Panc1 (cell line): Measurements from ENCODE around the gene DYNC2I2. TPM values are rescaled to one million over a fixed set of nuclear protein-coding genes. Genes with fewer than 3 reads are reported as not detected.

ENCODE experiments used
- ATAC-seq: fragments of 200-7000 bp; cut with Tn5 transposase; 2 replicates; pipeline ENCODE4 v1.9.1; 2020; ENCODE audit warnings: mild to moderate bottlenecking, moderate library complexity
- BruUV-seq: library from RNA; stranded (reverse); fragments of 400-500 nt; replicated peaks from 2 replicates; lab custom pipeline; 2021; lab: Mats Ljungman, UMichigan
- CTCF ChIA-PET: fragments of 300-600 bp; sonication (Branson Sonifier 250); formaldehyde crosslinking; loops from one replicate; lab custom pipeline; 2022; ENCODE audit warnings: antibody characterized with exemption; lab: Charles Lee
- POLR2A ChIA-PET: fragments of 300-600 bp; sonication (Branson Sonifier 250); formaldehyde crosslinking; loops from one replicate; lab custom pipeline; 2022; ENCODE audit warnings: antibody characterized with exemption; lab: Charles Lee
- DNase-seq: peaks from one replicate; pipeline ENCODE4 v3.0.0-alpha.2; 2010; ENCODE audit warnings: low read depth, low spot score
- H3K27ac ChIP-seq: 2 replicates; pipeline ENCODE4 v1.5.1; 2011; ENCODE audit warnings: mild to moderate bottlenecking, low read length, inconsistent platforms
- H3K27me3 ChIP-seq: fragments of 200-500 bp; sonication (Bioruptor generic); 2 replicates; pipeline ENCODE4 v1.6.0; 2014; ENCODE audit warnings: low read length, inconsistent platforms; ENCODE audit not compliant: control insufficient read depth, insufficient read depth
- H3K36me3 ChIP-seq: fragments of 200-500 bp; sonication (Bioruptor generic); 2 replicates; pipeline ENCODE4 v1.5.1; 2014; ENCODE audit warnings: inconsistent platforms, mild to moderate bottlenecking, low read length, moderate library complexity; ENCODE audit not compliant: control insufficient read depth, insufficient read depth
- H3K4me1 ChIP-seq: 2 replicates; pipeline ENCODE4 v1.5.1; 2011; ENCODE audit warnings: inconsistent platforms, mild to moderate bottlenecking, low read length, moderate library complexity; ENCODE audit not compliant: control insufficient read depth, insufficient read depth
- H3K4me3 ChIP-seq, 2 experiments: 2 replicates each; pipeline ENCODE4 v1.5.1; 2011 to 2012; ENCODE audit warnings: low read depth in 2 of 2, low read length in 2 of 2, mild to moderate bottlenecking in 2 of 2, inconsistent platforms in 1 of 2, moderate library complexity in 1 of 2
- H3K9me3 ChIP-seq: fragments of 200-500 bp; sonication (Bioruptor generic); 2 replicates; pipeline ENCODE4 v1.5.1; 2014; ENCODE audit warnings: low read depth, mild to moderate bottlenecking, inconsistent platforms, low read length, moderate library complexity; ENCODE audit not compliant: control insufficient read depth, insufficient read depth
- POLR2AphosphoS5 ChIP-seq: IDR thresholded peaks from 2 replicates; pipeline ENCODE4 v1.6.1; 2012; ENCODE audit warnings: mild to moderate bottlenecking, low read depth, low read length, moderate library complexity
- REST ChIP-seq, 2 experiments: IDR thresholded peaks; 2 replicates each; pipeline ENCODE4 v1.6.1; 2011 to 2012; ENCODE audit warnings: low read depth in 2 of 2, control low read depth in 1 of 2, low read length in 1 of 2, mild to moderate bottlenecking in 1 of 2, moderate library complexity in 1 of 2; ENCODE audit not compliant: insufficient read depth in 1 of 2
- SIN3A ChIP-seq: IDR thresholded peaks from 2 replicates; pipeline ENCODE4 v1.6.1; 2012; ENCODE audit warnings: low read depth, mild to moderate bottlenecking, low read length, moderate library complexity, borderline replicate concordance; ENCODE audit not compliant: insufficient read depth
- TCF7L2 ChIP-seq: IDR thresholded peaks from 2 replicates; pipeline ENCODE4 v1.6.1; 2011; ENCODE audit warnings: mild to moderate bottlenecking, low read depth, low read length, inconsistent platforms
- in situ Hi-C: cut with HindIII; loops from 2 replicates; pipeline ENCODE4 v1.10.0; 2016; ENCODE audit warnings: low sequenced_read_pairs, low pct_unique_long_range_greater_than_20kb
- intact Hi-C: fragments of 100-400 bp; cut with micrococcal nuclease; formaldehyde crosslinking; loops from one replicate; pipeline ENCODE4 v1.10.0; 2022; ENCODE audit not compliant: unreplicated experiment
- total RNA-seq: library from RNA; stranded (reverse); gene quantifications from one replicate; pipeline ENCODE4 v1.2.1, GENCODE V29; 2021; ENCODE audit not compliant: unreplicated experiment
- TF ChIP-seq, protein P1 (sequence below): fragments of 450-650 bp; IDR thresholded peaks from 2 replicates; pipeline ENCODE4 v1.5.1; 2017; ENCODE audit warnings: mild to moderate bottlenecking

The DYNC2I2 gene
- total RNA-seq, 1 experiment from 2014 or later, result 78.1 TPM

DNA sequence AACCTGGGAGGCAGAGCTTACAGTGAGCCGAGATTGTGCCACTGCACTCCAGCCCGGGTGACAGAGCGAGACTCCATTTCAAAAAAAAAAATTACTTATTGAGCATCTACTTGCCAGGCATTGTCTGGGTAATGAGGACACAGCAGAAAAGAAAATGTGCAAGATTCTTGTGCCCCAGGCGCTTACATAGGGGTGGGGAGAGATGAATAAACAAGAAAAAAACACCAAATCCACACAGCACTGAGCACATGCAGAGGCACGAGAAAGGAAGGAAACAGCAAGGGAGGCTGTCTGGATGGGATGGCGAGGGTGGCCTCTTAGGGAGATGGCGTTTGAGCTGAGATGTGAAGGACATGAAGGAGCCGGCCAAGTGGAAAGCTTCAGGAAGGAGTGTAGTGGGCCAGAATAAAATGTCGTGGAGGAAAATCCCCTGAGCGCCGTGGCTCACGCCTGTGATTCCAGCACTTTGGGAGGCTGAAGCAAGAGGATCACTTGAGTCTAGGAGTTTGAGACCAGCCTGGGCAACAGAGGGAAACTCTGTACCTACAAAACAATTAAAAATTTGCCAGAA, 13.9 kb downstream of the DYNC2I2 start:
- H3K4me1 ChIP-seq, result no peaks in the 10 kb centered on the region; the same call in 1 of the 2 replicates
- ATAC-seq (no peak), DNase-seq (no peak)
- TF ChIP-seq POLR2AphosphoS5 (no peak), TCF7L2 (no peak), REST (IDR thresholded peaks at IDR 0.05; ENCODE audit: insufficient read depth in 1 of 2, low read depth in 2 of 2, low read length in 1 of 2) (no peak)
- TF ChIP-seq, protein P1, sequence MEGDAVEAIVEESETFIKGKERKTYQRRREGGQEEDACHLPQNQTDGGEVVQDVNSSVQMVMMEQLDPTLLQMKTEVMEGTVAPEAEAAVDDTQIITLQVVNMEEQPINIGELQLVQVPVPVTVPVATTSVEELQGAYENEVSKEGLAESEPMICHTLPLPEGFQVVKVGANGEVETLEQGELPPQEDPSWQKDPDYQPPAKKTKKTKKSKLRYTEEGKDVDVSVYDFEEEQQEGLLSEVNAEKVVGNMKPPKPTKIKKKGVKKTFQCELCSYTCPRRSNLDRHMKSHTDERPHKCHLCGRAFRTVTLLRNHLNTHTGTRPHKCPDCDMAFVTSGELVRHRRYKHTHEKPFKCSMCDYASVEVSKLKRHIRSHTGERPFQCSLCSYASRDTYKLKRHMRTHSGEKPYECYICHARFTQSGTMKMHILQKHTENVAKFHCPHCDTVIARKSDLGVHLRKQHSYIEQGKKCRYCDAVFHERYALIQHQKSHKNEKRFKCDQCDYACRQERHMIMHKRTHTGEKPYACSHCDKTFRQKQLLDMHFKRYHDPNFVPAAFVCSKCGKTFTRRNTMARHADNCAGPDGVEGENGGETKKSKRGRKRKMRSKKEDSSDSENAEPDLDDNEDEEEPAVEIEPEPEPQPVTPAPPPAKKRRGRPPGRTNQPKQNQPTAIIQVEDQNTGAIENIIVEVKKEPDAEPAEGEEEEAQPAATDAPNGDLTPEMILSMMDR, result no peak
- no peak overlapping the region for H3K4me3 ChIP-seq
- H3K27ac ChIP-seq, result no peak overlapping the region
- CTCF ChIA-PET, result no interaction called here
- in situ Hi-C loops (no loop called here), intact Hi-C loops (no loop called here)
- H3K9me3 ChIP-seq, result no peaks in the 10 kb centered on the region
- no peaks in the 10 kb centered on the region for H3K36me3 ChIP-seq
- POLR2A ChIA-PET, result no interaction called here
- no peaks in the 10 kb centered on the region for H3K27me3 ChIP-seq
- BruUV-seq, result no TSS peak

- no peak for TF ChIP-seq POLR2AphosphoS5
- no peak for TF ChIP-seq SIN3A
- TF ChIP-seq, protein P1, result no peak
- no peak for TF ChIP-seq TCF7L2
- TF ChIP-seq REST (IDR thresholded peaks at IDR 0.05; ENCODE audit: insufficient read depth in 1 of 2, low read depth in 2 of 2, low read length in 1 of 2), result no peak
- no peak for ATAC-seq
- H3K9me3 ChIP-seq, result no peaks in the 10 kb centered on the region
- no peak overlapping the region for H3K27ac ChIP-seq
- ChIA-PET CTCF (no interaction called here), POLR2A (no interaction called here)
- H3K4me1 ChIP-seq, result peaks cover 12% of the 10 kb centered on the region
- in situ Hi-C loops, result no loop called here
- no peak for DNase-seq
- intact Hi-C loops, result no loop called here
- H3K36me3 ChIP-seq, result no peaks in the 10 kb centered on the region
- no TSS peak for BruUV-seq
- no peak overlapping the region for H3K4me3 ChIP-seq
- H3K27me3 ChIP-seq, result no peaks in the 10 kb centered on the region
These were observed 16.0 kb downstream of the DYNC2I2 start for GRCh38 chr9:128640603-128641002.
